Measurements from ENCODE around the gene TMBIM6. TPM values are rescaled to one million over a fixed set of nuclear protein-coding genes. Genes with fewer than 3 reads are reported as not detected.

The TMBIM6 gene
- polyA plus RNA-seq, 3 donors: 315 to 1,453 (median 1,396) TPM

DNA sequence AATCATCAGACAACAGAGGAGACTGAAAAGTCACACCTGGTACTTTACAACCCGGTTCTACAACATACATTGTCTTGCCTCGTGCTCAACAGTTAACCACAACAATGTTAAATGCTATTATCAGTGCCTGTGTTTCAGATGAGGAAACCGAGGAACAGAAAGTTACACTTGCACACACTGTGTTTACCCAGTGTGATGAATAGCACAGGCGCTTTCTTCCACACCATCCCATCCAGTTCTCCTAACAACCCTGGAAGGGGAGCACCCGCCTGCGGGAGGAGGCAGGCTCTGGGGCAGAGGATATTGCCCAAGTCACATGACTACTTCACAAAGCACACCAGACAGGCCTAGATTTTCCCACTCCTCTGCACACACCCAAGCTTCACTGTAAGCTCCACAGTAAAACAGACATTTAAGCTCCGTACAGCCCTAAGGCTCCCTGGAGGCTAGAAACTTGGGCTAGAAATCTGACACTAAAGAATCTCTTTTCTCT is 65.0 kb downstream of the TMBIM6 start:
- peaks cover 29% of the 10 kb centered on the region for H3K79me2 ChIP-seq (ENCODE audit: insufficient read depth, low read length)
- TF ChIP-seq, protein P1, sequence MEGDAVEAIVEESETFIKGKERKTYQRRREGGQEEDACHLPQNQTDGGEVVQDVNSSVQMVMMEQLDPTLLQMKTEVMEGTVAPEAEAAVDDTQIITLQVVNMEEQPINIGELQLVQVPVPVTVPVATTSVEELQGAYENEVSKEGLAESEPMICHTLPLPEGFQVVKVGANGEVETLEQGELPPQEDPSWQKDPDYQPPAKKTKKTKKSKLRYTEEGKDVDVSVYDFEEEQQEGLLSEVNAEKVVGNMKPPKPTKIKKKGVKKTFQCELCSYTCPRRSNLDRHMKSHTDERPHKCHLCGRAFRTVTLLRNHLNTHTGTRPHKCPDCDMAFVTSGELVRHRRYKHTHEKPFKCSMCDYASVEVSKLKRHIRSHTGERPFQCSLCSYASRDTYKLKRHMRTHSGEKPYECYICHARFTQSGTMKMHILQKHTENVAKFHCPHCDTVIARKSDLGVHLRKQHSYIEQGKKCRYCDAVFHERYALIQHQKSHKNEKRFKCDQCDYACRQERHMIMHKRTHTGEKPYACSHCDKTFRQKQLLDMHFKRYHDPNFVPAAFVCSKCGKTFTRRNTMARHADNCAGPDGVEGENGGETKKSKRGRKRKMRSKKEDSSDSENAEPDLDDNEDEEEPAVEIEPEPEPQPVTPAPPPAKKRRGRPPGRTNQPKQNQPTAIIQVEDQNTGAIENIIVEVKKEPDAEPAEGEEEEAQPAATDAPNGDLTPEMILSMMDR (IDR thresholded peaks at IDR 0.05): no peak
- H4K20me1 ChIP-seq (ENCODE audit: insufficient read depth, low read length): peaks cover 90% of the 10 kb centered on the region

GRCh38 chr12:49806877-49807276 is 65.5 kb downstream of the TMBIM6 start:
- H3K79me2 ChIP-seq (ENCODE audit: insufficient read depth, low read length): peaks cover 29% of the 10 kb centered on the region
- H4K20me1 ChIP-seq (ENCODE audit: insufficient read depth, low read length): peaks cover 95% of the 10 kb centered on the region
- 50% methylated on average over 1 of the region's 7 CpGs for WGBS (ENCODE audit: insufficient coverage)
- intact Hi-C loops (cut with micrococcal nuclease): no loop called here
- H3K36me3 ChIP-seq (replicated peaks in 1 of 2; ENCODE audit: control insufficient read depth in 1 of 2, insufficient read depth in 2 of 2, low read length in 2 of 2): peaks cover 50 to 69% of the 10 kb centered on the region in 2 donors
- Mint-ChIP-seq H3K4me3 (no peak overlapping the region), H3K36me3 (peaks cover 63 to 67% of the 10 kb centered on the region in 2 donors), H3K4me1 (peaks cover 11% of the 10 kb centered on the region), H3K27me3 (ENCODE audit: low read depth in 3 of 3) (no peaks in the 10 kb centered on the region), H3K27ac (no peak overlapping the region), H3K9me3 (no peaks in the 10 kb centered on the region)
- TF ChIP-seq, protein P1 (IDR thresholded peaks at IDR 0.05): no peak
- no peak for DNase-seq
- no peaks in the 10 kb centered on the region for H3K9me3 ChIP-seq (replicated peaks in 1 of 2; ENCODE audit: control insufficient read depth in 1 of 2, insufficient read depth in 1 of 2, low read length in 2 of 2)
- no peak overlapping the region for H3K4me2 ChIP-seq (replicated peaks; ENCODE audit: extremely low read depth, low read length, poor library complexity, severe bottlenecking)
- H2AFZ ChIP-seq (ENCODE audit: insufficient read depth, low read depth, low read length, poor library complexity, severe bottlenecking): no peak overlapping the region
- peaks cover 0 to 3% of the 10 kb centered on the region in 2 donors for H3K4me1 ChIP-seq (ENCODE audit: control insufficient read depth in 1 of 2, insufficient read depth in 2 of 2, low read length in 2 of 2)
- H3K27ac ChIP-seq (ENCODE audit: low read depth in 1 of 2, low read length in 2 of 2): no peak overlapping the region
- H3K4me3 ChIP-seq (replicated peaks in 1 of 3; ENCODE audit: low read depth in 2 of 3, low read length in 3 of 3): no peak overlapping the region
- H3K9ac ChIP-seq (ENCODE audit: insufficient read depth, low read length, poor library complexity, severe bottlenecking): no peak overlapping the region
- no peaks in the 10 kb centered on the region for H3K27me3 ChIP-seq (ENCODE audit: control insufficient read depth in 2 of 2, insufficient read depth in 2 of 2, low read length in 2 of 2)

More for the DNA sequence above, 65.0 kb downstream of the TMBIM6 start:
- no peak overlapping the region for H3K9ac ChIP-seq (ENCODE audit: insufficient read depth, low read length, poor library complexity, severe bottlenecking)
- no peaks in the 10 kb centered on the region for H3K9me3 Mint-ChIP-seq
- H3K4me1 Mint-ChIP-seq: peaks cover 10% of the 10 kb centered on the region
- H3K9me3 ChIP-seq (replicated peaks in 1 of 2; ENCODE audit: control insufficient read depth in 1 of 2, insufficient read depth in 1 of 2, low read length in 2 of 2): no peaks in the 10 kb centered on the region
- H3K27ac ChIP-seq (ENCODE audit: low read depth in 1 of 2, low read length in 2 of 2): no peak overlapping the region
- 100% methylated on average over 4 of the region's 7 CpGs for WGBS (ENCODE audit: insufficient coverage)
- peaks cover 0 to 3% of the 10 kb centered on the region in 2 donors for H3K4me1 ChIP-seq (ENCODE audit: control insufficient read depth in 1 of 2, insufficient read depth in 2 of 2, low read length in 2 of 2)
- intact Hi-C loops (cut with micrococcal nuclease): no loop called here
- H3K4me3 Mint-ChIP-seq: no peak overlapping the region
- no peak overlapping the region for H3K27ac Mint-ChIP-seq
- no peak for DNase-seq
- H3K27me3 ChIP-seq (ENCODE audit: control insufficient read depth in 2 of 2, insufficient read depth in 2 of 2, low read length in 2 of 2): no peaks in the 10 kb centered on the region
- no peaks in the 10 kb centered on the region for H3K27me3 Mint-ChIP-seq (ENCODE audit: low read depth in 3 of 3)
- H3K4me2 ChIP-seq (replicated peaks; ENCODE audit: extremely low read depth, low read length, poor library complexity, severe bottlenecking): no peak overlapping the region
- H3K36me3 Mint-ChIP-seq: peaks cover 63 to 69% of the 10 kb centered on the region in 2 donors
- H3K36me3 ChIP-seq (replicated peaks in 1 of 2; ENCODE audit: control insufficient read depth in 1 of 2, insufficient read depth in 2 of 2, low read length in 2 of 2): peaks cover 55 to 74% of the 10 kb centered on the region in 2 donors
- no peak overlapping the region for H2AFZ ChIP-seq (ENCODE audit: insufficient read depth, low read depth, low read length, poor library complexity, severe bottlenecking)
- no peak overlapping the region for H3K4me3 ChIP-seq (replicated peaks in 1 of 3; ENCODE audit: low read depth in 2 of 3, low read length in 3 of 3)

Measured in CD14-positive monocyte (primary cell).